HG02610 (cell line): ENCODE data around the gene AGAP9.
"Not testable (repeated sequence)": the region's sequence is repeated elsewhere in the genome, so short reads cannot be mapped to it uniquely, and the experiment has no call there.

Source experiments
- ATAC-seq: cut with Tn5 transposase; IDR thresholded peaks from one replicate; pipeline ENCODE4 v1.9.1; 2021; ENCODE audit warnings: mild to moderate bottlenecking, moderate library complexity; ENCODE audit not compliant: unreplicated experiment

Gene AGAP9

GRCh38 chr10:47489630-47490029, 33.8 kb downstream of the AGAP9 start:
- ATAC-seq: not testable (repeated sequence)

DNA sequence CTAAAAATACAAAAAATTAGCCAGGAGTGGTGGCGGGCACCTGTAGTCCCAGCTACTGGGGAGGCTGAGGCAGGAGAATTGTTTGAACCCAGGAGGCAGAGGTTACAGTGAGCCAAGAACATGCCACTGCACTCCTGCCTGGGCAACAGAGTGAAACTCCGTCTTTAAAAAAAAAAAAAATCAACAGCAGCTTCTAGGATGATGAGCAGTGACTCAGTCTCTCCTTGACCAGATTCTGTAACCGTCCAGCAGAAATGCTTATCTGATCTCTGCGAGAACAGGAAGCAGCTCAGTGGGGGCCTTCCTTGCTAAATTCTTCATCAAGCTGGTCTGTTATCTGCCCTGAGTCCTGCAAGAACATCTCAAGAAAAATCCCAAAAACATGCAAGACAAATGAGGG, 37.5 kb downstream of the AGAP9 start:
- ATAC-seq: not testable (repeated sequence)

DNA sequence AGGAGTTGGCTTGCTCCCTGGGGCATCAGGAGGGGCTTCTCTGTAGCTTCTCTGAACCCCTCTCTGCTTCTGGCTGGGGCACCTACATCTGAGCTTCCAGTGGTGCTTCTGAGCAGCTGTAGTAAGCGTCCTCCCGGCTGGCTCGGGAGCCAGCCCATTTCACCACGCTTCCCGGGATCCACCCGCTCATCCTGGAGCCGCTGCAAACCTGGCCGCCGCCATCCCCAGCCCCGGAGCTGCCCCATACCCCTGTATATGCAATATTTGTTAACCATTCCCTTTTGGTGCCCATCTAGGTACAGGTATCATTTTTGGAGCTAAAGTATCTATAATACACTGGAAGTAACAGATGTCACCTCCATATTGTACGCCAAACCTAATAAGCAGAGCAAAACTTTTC, 38.7 kb downstream of the AGAP9 start:
- not testable (repeated sequence) for ATAC-seq

- ATAC-seq: not testable (repeated sequence)
Observed at GRCh38 chr10:47483923-47484322, 39.5 kb downstream of the AGAP9 start, which contains the start of gene ANXA8. Gene ANXA8, minus strand, starts transcription at chr10:47484115. Its CDS starts 182 bp downstream, at chr10:47483933.

GRCh38 chr10:47482367-47482766, 41.1 kb downstream of the AGAP9 start:
- ATAC-seq: not testable (repeated sequence)

- ATAC-seq: not testable (repeated sequence)
Observed at GRCh38 chr10:47481768-47482181, 41.7 kb downstream of the AGAP9 start.

- not testable (repeated sequence) for ATAC-seq
Observed at GRCh38 chr10:47481182-47481766, 42.2 kb downstream of the AGAP9 start.

GRCh38 chr10:47480133-47480532, 43.3 kb downstream of the AGAP9 start:
- not testable (repeated sequence) for ATAC-seq

DNA sequence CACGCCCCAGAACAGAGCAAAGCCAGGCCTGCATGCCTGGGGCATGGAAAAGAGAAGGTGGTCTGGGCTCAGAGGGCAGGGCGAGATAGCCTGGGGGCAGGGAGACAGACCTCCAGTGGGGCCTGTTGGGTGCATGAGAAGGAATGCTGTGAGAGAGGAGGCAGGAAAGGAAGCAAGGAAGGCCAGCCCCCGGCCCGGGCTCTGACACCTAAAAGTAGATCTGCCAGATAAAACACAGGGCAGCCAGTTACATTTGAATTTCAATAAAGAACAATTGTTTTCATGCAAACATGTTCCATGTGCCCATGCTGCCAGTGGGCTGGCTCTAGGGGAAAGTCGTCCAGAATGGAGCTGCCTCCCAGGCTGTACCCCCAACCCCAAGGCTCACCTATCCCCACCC, 45.3 kb downstream of the AGAP9 start:
- ATAC-seq: not testable (repeated sequence)

DNA sequence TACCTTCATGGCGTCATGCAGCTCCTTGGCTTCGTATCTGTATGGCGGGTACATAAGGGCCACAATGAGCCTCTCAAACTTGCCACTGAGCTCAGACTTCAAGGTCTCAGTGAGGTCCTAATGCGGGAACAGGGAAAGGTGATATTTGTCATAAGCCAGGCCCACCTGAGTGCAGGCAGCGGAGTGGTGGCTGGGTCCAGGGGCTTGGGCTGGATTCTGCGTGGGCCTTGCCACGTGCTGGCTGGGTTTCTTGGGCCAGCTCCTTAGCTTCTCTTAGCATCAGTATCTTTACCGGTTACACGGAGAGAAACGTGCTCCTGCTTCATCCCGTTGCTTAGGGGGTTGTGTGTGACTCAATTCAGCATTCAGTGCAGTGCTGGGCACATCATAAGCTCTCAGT, 46.4 kb downstream of the AGAP9 start:
- ATAC-seq: not testable (repeated sequence)

DNA sequence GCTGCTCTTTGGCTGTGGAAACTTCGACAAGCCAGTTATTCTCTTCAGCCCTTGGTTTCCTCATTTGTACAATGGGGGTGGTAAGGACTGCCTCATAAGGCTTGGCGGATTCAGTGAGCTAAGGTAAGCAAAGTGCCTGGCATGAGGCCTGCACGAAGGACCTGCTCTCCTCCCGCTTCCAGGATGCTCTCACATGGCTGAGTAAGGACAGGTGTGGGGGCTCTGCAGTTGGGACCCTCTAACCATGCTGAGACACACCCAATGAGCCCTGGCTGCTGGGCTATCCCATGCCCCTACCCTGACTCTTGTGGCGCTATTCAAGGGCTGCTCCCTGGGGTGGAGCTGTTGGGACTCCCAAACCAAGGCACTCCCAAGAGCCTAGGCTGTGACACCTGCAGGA, 48.3 kb downstream of the AGAP9 start:
- not testable (repeated sequence) for ATAC-seq

- not testable (repeated sequence) for ATAC-seq
Observed at GRCh38 chr10:47473516-47473915, 49.9 kb downstream of the AGAP9 start.

DNA sequence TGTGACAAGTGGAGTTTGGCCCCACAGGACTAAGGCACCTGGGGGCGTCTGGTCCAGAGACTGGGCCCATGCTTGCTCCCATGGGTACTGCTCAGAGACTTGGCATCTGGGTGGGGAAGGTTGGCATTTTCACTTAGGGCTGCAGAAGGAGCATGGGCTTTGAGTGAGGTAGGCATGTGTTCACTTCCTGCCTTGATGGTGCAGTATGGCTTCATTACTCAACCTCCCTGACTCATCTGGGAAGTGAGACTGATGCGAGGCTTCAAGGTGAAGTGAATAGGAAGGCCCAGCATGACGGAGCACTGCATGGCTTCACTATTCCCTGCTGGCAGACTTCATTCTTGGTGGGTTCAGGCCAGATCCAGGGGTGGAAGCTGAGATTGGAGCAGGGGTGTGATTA, 50.8 kb downstream of the AGAP9 start:
- ATAC-seq: peak; percentile 78

DNA sequence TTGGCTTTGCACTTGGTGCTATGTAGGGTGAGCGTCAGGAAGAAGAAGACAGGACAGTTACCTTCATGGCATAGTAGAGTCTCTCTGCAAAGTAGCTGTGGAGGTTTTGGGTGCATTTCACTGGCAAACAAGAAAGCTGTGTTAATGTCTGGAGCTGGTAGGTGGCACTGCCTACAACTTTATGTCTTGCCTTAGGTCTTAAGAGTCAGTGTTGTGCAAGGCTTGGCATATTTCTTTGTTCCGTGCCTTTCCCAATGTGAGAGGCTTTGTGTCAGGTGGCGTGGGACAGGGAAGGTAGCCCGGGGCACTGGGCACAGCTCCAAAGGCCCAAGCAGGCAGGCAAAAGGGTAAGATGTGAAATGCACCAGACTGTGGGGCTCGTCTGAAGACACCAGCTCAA, 51.4 kb downstream of the AGAP9 start:
- ATAC-seq: not testable (repeated sequence)

GRCh38 chr10:47468731-47469528, 54.5 kb downstream of the AGAP9 start:
- ATAC-seq: not testable (repeated sequence)

- not testable (repeated sequence) for ATAC-seq
Observed at GRCh38 chr10:47467957-47468356, 55.5 kb downstream of the AGAP9 start.

DNA sequence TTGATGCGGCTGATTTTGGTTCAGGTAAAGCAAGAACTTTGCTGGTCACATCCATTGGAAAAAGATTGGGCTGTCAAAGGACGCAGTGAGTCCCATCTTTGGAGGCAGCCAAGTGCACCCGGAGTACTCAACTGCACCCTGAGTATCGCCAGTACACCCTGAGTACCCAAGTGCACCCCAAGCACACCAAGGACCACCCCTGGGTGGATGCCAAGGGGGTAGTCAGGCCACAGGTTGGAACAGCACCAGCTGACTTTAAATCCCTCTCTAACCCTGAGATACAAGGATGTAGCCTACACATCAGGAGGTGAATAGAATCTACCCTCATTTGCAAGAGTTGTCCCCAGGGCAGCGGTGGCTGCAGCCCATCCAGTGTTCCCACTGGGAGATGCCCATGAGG, 56.0 kb downstream of the AGAP9 start:
- ATAC-seq: not testable (repeated sequence)

DNA sequence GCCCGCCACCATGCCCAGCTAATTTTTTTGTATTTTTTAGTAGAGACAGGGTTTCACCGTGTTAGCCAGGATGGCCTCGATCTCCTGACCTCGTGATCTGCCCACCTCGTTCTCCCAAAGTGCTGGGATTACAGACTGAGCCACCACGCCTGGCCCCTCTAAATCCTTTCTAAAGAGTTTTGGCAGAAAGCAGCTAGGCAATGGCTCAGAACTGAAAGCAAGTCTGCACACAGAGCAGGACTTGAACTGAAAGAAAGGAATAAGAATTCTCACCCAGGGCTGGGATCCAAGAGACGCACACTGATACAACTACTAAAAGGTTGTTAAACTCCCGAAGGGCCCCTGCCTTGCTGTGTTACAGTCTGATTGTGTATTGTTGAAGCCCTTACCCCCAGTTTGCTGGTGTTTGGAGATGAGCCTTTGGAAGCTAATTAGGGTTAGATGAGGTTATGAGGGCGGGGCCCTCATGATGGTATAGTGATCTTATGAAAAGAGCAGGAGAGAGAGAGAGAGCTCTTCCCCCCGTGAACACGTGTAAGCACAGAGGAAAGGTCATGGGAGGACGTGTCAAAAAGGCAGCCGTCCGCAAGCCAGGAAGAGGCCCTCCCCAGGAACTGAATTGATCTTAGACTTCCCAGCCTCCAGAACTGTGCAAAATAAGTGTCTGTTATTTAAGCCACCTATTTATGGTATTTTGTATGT, 58.1 kb downstream of the AGAP9 start:
- not testable (repeated sequence) for ATAC-seq

GRCh38 chr10:47462577-47463358, 60.7 kb downstream of the AGAP9 start:
- ATAC-seq: not testable (repeated sequence)

- peak; percentile 45 for ATAC-seq
Observed at GRCh38 chr10:47461261-47461687, 62.2 kb downstream of the AGAP9 start.
